GM20431 (cell line): Measurements from ENCODE around the gene SEPTIN5.
"Not testable (repeated sequence)": the region's sequence is repeated elsewhere in the genome, so short reads cannot be mapped to it uniquely, and the experiment has no call there.

Experiments
- in situ Hi-C: fragments of 300-500 bp; cut with MseI, MboI; formaldehyde crosslinking; loops from one replicate; pipeline ENCODE4 v1.15.0; 2020; ENCODE audit warnings: low sequenced_read_pairs; ENCODE audit not compliant: unreplicated experiment

The SEPTIN5 gene

GRCh38 chr22:19718456-19719049, 4.2 kb downstream of the SEPTIN5 start:
- in situ Hi-C loops, result no loop called here

GRCh38 chr22:19719050-19719482, 4.8 kb downstream of the SEPTIN5 start:
- in situ Hi-C loops, result no loop called here

DNA sequence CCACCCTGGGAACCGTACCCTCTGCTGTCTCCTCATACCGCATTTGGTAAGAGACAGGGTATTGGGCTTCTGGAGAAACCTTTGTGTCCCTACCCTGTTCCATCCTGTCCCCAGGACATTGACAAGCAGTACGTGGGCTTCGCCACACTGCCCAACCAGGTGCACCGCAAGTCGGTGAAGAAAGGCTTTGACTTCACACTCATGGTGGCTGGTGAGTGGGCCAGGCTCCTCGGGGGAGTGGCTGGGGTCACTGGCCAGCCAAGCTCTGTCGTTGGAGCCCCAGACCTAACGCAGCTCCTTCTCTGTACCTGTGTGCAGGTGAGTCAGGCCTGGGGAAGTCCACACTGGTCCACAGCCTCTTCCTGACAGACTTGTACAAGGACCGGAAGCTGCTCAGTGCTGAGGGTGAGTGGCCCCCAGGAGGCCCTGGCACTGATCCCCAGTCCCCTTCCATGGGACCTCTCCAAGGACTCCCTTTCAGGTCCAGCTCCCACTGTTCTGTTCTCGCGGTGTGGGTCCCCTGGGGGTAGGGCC, 5.3 kb downstream of the SEPTIN5 start:
- in situ Hi-C loops, result no loop called here

DNA sequence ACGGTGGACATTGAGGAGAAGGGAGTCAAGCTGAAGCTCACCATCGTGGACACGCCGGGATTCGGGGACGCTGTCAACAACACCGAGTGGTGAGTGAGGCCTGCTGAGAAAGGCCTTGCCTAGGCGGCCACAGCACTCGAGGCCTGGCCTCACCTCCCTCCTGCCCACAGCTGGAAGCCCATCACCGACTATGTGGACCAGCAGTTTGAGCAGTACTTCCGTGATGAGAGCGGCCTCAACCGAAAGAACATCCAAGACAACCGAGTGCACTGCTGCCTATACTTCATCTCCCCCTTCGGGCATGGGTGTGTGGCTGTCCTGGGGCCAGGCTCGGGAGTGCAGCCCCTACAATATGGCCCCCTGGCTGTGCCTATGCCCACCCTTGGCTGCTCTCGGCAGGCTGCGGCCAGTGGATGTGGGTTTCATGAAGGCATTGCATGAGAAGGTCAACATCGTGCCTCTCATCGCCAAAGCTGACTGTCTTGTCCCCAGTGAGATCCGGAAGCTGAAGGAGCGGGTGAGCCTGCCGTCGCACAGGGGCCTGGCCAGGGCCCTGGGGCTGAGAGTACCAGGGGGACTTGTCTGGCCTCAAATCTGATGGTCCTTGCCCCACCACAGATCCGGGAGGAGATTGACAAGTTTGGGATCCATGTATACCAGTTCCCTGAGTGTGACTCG, 6.0 kb downstream of the SEPTIN5 start:
- in situ Hi-C loops, result no loop called here

- in situ Hi-C loops, result no loop called here
Observed at GRCh38 chr22:19720999-19721329, 6.7 kb downstream of the SEPTIN5 start.

- in situ Hi-C loops, result no loop called here
Observed at GRCh38 chr22:19721330-19722177, 7.3 kb downstream of the SEPTIN5 start.

GRCh38 chr22:19722178-19722981, 8.1 kb downstream of the SEPTIN5 start:
- in situ Hi-C loops, result no loop called here

GRCh38 chr22:19722982-19723231, 8.6 kb downstream of the SEPTIN5 start:
- in situ Hi-C loops, result no loop called here

DNA sequence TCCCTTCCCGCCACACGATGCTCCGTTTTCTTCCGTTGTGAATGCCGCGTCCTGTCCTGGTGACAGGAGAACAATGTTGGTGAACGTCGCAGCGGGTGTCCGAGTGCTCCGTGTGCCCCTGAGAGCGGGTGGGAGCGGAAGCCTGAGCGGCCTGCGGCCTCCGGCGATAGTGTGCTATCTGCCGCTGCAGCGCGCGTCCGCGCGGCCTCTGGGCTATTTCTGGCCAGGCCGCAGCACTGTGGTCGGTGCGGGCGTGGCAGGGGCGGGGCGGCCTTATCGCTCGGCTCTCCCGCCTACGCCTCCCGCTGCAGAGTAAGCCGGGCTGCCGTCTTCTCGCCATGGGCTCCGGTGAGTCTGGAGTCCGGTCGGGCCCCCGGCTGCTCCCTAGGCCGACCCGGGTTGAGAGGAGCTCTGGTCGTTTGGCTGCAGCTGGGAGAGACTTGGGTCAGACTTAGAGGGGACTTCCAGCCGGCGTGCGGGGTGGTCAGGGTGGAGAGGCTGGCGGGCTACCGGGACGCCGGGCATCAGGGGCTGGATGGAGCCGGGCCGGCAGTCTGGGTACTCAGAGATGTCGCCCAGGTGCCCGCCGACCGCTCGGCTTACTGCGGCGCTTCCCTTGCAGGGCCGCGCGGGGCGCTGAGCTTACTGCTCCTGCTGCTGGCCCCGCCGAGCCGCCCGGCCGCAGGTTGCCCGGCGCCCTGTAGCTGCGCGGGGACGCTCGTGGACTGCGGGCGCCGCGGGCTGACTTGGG, 9.1 kb downstream of the SEPTIN5 start, which contains the start of gene GP1BB:
TSS of gene GP1BB (plus strand) at position 308 of the 751 bp plus-strand sequence. CDS start at position 339, 31 bp downstream.
- in situ Hi-C loops, result no loop called here

- in situ Hi-C loops, result no loop called here
Observed at GRCh38 chr22:19723983-19724827, 9.9 kb downstream of the SEPTIN5 start.

- in situ Hi-C loops, result no loop called here
Observed at GRCh38 chr22:19724927-19725661, 10.8 kb downstream of the SEPTIN5 start.

GRCh38 chr22:19726064-19726788, 11.9 kb downstream of the SEPTIN5 start:
- in situ Hi-C loops, result not testable (repeated sequence)

GRCh38 chr22:19727310-19728150, 13.2 kb downstream of the SEPTIN5 start:
- in situ Hi-C loops, result no loop called here

- in situ Hi-C loops, result no loop called here
Observed at GRCh38 chr22:19728271-19728670, 14.0 kb downstream of the SEPTIN5 start.

DNA sequence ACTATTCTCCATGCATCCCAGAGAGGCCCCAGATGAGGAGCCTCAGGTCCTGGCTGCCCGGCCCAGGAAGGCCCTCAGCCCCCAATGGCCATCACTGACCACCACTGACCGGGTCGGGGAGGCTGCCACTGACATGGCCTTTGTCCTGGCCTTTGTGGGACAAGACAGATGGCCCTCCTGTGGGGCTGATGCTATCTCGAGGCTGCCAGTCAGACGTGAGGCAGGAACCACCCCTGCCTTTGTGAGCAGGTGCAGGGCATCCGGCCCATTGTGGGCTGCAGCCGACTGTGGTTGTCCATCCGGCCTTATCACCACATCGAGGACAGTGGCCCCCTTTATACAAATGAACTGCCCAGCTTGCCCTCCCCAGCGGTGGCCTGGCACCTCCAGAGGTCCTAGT, 14.5 kb downstream of the SEPTIN5 start:
- in situ Hi-C loops, result no loop called here

- in situ Hi-C loops, result no loop called here
Observed at GRCh38 chr22:19729507-19729906, 15.2 kb downstream of the SEPTIN5 start.
